COLO668 (cell line): ENCODE measurements around the gene MARVELD2.

Source experiments
- DNase-seq: peaks from one replicate; lab custom pipeline; 2025; ENCODE audit not compliant: unreplicated experiment; lab: John Stamatoyannopoulos, UW

The MARVELD2 gene

DNA sequence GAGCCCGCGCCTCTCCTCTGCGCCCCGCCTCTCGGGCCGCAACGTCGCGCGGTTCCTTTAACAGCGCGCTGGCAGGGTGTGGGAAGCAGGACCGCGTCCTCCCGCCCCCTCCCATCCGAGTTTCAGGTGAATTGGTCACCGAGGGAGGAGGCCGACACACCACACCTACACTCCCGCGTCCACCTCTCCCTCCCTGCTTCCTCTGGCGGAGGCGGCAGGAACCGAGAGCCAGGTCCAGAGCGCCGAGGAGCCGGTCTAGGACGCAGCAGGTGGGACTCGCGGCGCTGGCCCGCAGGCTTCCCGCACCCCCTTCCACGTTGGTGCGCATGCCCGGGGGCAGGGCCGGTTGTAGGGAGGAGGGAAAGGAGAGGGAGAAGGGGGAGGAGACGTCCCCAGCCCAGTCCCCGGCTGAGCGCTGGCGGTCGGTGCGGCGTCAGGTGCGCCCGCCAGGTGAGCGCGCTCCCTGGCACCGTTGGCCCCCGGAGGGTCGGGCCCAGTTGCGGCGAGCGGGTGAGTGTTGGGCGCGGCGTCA, 77.5 kb downstream of the MARVELD2 start, which contains the start of gene OCLN:
OCLN (plus strand) TSS at position 400 of the 532 bp plus-strand sequence. CDS start 11,455 bp downstream, outside the sequence.
- peak; percentile 88 for DNase-seq

DNA sequence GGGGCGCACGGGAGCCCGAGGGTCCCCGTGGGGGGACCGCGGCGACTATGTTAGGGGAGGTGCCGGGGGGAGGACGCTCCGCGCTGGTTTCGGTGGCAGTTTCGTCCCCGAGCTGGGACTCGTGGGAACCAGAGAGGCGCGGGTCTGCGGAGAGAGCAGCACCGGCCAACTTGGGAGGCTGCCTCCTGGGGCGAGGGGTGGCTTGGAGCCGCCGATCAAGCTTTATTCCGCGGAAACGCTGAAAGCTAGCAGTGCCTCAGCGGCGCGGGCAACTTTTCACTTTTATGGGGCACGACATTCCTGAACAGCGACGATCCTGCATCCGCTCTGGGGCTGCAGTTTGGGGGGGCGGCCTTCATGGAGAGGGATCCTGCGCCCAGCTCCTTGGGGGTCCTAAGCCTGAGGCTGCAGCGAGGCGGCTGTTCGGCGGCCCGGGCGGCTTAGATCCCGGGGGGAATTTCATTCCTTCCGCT, 78.0 kb downstream of the MARVELD2 start:
- DNase-seq, result peak; percentile 61

DNA sequence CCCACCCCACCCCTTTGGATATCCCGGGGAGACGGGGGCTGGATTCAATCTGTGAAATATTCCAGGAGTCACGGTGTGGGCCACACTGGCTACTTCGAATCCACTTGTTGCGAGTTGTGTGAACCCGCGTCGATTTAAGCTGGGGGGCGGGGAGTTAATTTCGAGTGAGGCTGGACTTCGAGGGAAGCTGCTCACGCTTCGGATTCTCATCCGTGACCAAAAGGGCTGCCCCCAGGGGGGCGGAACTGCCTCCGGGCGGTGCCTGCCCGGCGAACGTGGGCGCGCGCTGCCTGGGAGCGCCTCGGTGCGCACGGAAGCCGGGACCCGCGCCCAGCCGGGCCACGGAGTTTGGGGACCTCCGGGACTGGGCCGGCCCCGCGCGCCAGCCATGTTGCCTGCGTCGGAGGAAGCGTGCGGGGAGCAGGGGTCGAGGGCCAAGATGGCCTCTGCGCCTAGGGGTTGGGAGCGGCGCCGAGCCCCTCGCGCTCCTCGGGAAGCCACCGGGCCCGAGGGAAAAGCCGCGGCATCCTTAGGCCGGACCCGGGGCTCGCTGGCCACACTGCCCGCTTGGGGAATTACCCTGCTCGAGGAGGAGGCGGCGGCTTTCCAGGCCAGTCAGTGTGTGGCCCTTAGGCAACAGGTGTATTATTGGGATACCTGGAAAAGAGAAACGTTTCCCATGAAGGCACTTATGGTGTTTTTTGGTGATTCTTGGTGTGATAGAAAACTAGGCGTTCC, 78.6 kb downstream of the MARVELD2 start:
- peak; percentile 60 for DNase-seq
